ENCODE measurements around the gene HAT1.

- TF ChIP-seq, protein P1, sequence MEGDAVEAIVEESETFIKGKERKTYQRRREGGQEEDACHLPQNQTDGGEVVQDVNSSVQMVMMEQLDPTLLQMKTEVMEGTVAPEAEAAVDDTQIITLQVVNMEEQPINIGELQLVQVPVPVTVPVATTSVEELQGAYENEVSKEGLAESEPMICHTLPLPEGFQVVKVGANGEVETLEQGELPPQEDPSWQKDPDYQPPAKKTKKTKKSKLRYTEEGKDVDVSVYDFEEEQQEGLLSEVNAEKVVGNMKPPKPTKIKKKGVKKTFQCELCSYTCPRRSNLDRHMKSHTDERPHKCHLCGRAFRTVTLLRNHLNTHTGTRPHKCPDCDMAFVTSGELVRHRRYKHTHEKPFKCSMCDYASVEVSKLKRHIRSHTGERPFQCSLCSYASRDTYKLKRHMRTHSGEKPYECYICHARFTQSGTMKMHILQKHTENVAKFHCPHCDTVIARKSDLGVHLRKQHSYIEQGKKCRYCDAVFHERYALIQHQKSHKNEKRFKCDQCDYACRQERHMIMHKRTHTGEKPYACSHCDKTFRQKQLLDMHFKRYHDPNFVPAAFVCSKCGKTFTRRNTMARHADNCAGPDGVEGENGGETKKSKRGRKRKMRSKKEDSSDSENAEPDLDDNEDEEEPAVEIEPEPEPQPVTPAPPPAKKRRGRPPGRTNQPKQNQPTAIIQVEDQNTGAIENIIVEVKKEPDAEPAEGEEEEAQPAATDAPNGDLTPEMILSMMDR (IDR thresholded peaks at IDR 0.05): no peak
- TF ChIP-seq POLR2A (IDR thresholded peaks at IDR 0.05): no peak
These were observed 21.6 kb downstream of the HAT1 start for GRCh38 chr2:171943869-171944268.

Measured in ovary (tissue), 3 donors.